Natural killer cell treated with Interleukin-12 subunit alpha and Interleukin-12 subunit beta and Interleukin-15 and Interleukin-18, amount 100 ng/mL, for 72 hours (primary cell): ENCODE data around the gene PARD3. TPM values are rescaled to one million over a fixed set of nuclear protein-coding genes. Genes with fewer than 3 reads are reported as not detected.

Experiments used
- ATAC-seq, 2 donors: fragments of 150-1000 bp; cut with Tn5 transposase in 1 of 2; sonication (Bioruptor Pico), chemical (Tn5 transposase) in 1 of 2; 2 replicates each; pipeline ENCODE4 v1.10.0; 2021
- DNase-seq: peaks from one replicate; pipeline ENCODE4 v3.0.0; 2022; ENCODE audit warnings: low spot score
- H3K27ac Mint-ChIP-seq, 2 donors: 1 replicate in 1 of 2; 2 replicates in 1 of 2; pipeline ENCODE4 v1.8.0; 2022; ENCODE audit warnings: mixed read lengths in 2 of 2, mild to moderate bottlenecking in 1 of 2, moderate library complexity in 1 of 2
- H3K27me3 Mint-ChIP-seq, 2 donors: 1 replicate in 1 of 2; 2 replicates in 1 of 2; pipeline ENCODE4 v1.8.0; 2022; ENCODE audit warnings: mixed read lengths in 2 of 2
- H3K36me3 Mint-ChIP-seq: one replicate; pipeline ENCODE4 v1.8.0; 2022; ENCODE audit warnings: mixed read lengths
- H3K4me1 Mint-ChIP-seq, 2 donors: 1 replicate in 1 of 2; 2 replicates in 1 of 2; pipeline ENCODE4 v1.8.0; 2022; ENCODE audit warnings: low read depth in 2 of 2, mixed read lengths in 2 of 2, mild to moderate bottlenecking in 1 of 2
- H3K4me3 Mint-ChIP-seq: one replicate; pipeline ENCODE4 v1.8.0; 2022; ENCODE audit warnings: mixed read lengths
- H3K9me3 Mint-ChIP-seq: 2 replicates; pipeline ENCODE4 v1.8.0; 2022; ENCODE audit warnings: mixed read lengths
- total RNA-seq, 2 donors: library from RNA; stranded (reverse); gene quantifications; one replicate each; pipeline ENCODE4 v1.2.3, GENCODE V29; 2022

The PARD3 gene
- total RNA-seq, 2 donors from 2014 or later = 0.56 TPM; not detected in 1

GRCh38 chr10:34137201-34137600, 677.9 kb downstream of the PARD3 start:
- H3K27ac Mint-ChIP-seq = no peak overlapping the region
- DNase-seq = no peak
- H3K4me1 Mint-ChIP-seq = no peaks in the 10 kb centered on the region
- no peaks in the 10 kb centered on the region for H3K9me3 Mint-ChIP-seq
- H3K27me3 Mint-ChIP-seq = peaks cover 5 to 14% of the 10 kb centered on the region in 2 donors
- ATAC-seq = no peak
- H3K36me3 Mint-ChIP-seq = no peaks in the 10 kb centered on the region
- H3K4me3 Mint-ChIP-seq = no peak overlapping the region

DNA sequence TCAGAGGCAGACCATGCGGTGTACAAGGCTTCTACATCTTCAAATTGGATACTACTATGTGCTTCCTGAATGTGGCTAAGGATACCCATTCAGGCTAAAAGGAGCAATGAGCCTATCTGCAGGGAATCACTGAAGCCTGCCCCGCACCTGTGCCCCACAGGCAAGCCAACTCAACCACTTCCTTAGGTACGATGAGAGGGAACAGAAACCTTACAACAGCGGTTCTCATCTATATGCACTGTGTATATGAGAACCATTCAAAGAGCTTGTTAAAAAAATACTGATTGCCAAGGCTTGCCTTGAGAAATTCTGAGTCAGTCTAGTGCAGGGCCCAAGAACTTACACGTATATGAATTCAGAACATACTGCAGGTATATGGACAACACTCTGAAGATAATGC, 679.6 kb downstream of the PARD3 start:
- H3K4me3 Mint-ChIP-seq = no peak overlapping the region
- no peaks in the 10 kb centered on the region for H3K36me3 Mint-ChIP-seq
- no peak overlapping the region for H3K27ac Mint-ChIP-seq
- ATAC-seq = no peak
- DNase-seq = no peak
- no peaks in the 10 kb centered on the region for H3K9me3 Mint-ChIP-seq
- H3K27me3 Mint-ChIP-seq = peaks cover 2 to 7% of the 10 kb centered on the region in 2 donors
- H3K4me1 Mint-ChIP-seq = no peaks in the 10 kb centered on the region

GRCh38 chr10:34134602-34135001, 680.5 kb downstream of the PARD3 start:
- no peaks in the 10 kb centered on the region for H3K4me1 Mint-ChIP-seq
- H3K36me3 Mint-ChIP-seq = no peaks in the 10 kb centered on the region

DNA sequence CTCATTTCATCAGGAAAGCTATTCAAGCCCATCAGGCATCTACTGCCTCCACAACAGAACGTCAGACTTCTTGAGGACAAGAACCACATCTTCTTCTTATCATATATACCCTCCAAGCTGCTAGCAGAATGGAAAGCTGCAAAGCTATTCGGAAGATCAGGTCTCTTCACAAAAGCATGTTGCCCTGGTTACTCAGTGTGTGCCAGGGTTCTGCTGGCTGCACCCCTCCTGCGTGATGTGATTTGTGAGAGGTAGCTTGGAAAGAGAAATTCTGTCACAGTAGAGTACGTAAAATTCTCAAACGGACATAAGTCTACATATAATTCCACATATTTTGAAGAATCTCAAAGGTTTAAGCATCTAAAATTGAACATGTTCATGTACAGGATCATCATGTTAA, 681.7 kb downstream of the PARD3 start:
- no peak for ATAC-seq
- Mint-ChIP-seq H3K4me1 (no peaks in the 10 kb centered on the region), H3K9me3 (peaks cover 3% of the 10 kb centered on the region), H3K4me3 (no peak overlapping the region), H3K27ac (no peak overlapping the region), H3K36me3 (no peaks in the 10 kb centered on the region), H3K27me3 (peaks cover 5 to 15% of the 10 kb centered on the region in 2 donors)
- no peak for DNase-seq

More at GRCh38 chr10:34134602-34135001, 680.5 kb downstream of the PARD3 start:
- DNase-seq (no peak), ATAC-seq (no peak)
- Mint-ChIP-seq H3K27me3 (peaks cover 5 to 15% of the 10 kb centered on the region in 2 donors), H3K9me3 (peaks cover 3% of the 10 kb centered on the region), H3K27ac (no peak overlapping the region), H3K4me3 (no peak overlapping the region)

DNA sequence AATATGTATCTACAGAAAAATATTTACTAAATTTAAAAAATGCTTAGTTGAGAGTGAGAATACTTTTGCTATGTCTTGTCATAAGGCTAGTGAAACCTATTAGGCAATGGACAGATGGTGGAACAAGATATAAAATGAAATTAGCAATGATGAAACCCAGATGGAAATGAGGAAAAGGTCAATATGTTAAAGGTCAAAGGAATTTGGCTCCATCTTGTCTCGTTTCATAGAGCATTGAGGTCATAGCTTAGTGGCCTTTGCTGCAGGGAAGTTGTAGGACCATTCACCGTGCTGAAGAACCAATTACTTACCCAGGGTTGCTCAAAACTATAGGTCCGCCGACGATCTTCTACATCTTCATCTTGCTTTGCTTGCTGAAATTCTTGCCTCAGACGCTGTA, 683.9 kb downstream of the PARD3 start:
- peaks cover 5 to 8% of the 10 kb centered on the region in 2 donors for H3K27me3 Mint-ChIP-seq
- H3K4me3 Mint-ChIP-seq = no peak overlapping the region
- no peak for ATAC-seq

DNA sequence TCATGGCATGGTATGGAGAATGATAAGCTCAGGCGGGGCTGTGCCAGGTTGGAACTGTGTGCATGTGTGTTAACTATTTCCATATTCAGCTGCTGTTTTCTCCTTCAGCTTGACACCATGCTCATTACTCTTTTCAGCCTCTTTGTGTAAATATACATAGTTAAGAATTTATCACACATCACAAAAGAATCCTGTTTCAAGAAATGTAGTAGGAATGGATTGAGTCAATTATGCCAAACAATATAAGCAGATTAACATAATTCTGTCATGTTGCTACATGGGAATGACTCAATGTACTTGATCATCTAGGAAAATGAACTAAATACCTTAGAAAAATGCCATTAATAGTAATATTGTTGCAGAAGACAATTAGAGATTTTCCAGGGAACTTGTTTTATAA, 687.4 kb downstream of the PARD3 start:
- no peak for ATAC-seq
- no peaks in the 10 kb centered on the region for H3K36me3 Mint-ChIP-seq
- peaks cover 5 to 8% of the 10 kb centered on the region in 2 donors for H3K27me3 Mint-ChIP-seq
- H3K27ac Mint-ChIP-seq = no peak overlapping the region
- DNase-seq = no peak
- H3K4me3 Mint-ChIP-seq = no peak overlapping the region
- H3K9me3 Mint-ChIP-seq = peaks cover 3% of the 10 kb centered on the region
- H3K4me1 Mint-ChIP-seq = peaks cover 3% of the 10 kb centered on the region in 2 donors

More for the DNA sequence above, 683.9 kb downstream of the PARD3 start:
- Mint-ChIP-seq H3K27ac (no peak overlapping the region), H3K9me3 (peaks cover 3% of the 10 kb centered on the region), H3K4me1 (no peaks in the 10 kb centered on the region), H3K36me3 (no peaks in the 10 kb centered on the region)
- no peak for DNase-seq

DNA sequence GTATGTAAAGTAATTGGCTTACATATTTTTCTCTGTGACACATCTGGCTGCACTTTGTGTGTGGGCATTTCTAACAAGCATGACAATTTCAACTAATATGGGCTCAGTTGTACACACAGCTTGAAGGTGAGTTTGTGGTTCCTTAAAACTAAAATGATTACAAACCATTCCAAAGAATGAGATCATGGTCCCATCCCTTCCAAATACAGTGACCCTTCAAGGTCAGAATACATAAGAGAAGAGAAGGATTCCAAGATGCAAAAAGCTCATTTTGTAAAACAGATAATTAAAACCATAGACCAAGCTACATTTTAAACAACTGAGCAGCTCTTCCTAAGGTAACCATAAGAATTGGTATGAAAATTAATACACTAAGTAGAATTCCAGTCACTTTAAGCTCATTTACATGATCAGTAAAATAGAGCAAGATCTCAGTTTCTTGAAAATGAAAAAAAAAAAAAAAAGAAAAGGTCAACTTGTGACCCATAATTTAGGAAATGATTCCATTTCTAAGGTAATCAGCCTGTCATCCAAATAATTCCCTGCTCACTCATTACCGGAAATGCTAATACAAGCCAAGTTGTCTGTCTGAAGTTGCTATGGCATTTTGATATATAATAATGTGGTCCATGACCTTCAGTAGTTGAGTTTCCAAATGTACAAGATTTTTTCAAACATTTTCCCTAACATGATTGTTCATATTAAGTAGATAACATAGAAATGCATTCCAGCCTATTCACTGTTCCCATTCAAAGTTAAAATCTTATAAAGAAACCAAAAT, 688.5 kb downstream of the PARD3 start:
- Mint-ChIP-seq H3K27me3 (peaks cover 5 to 8% of the 10 kb centered on the region in 2 donors), H3K9me3 (peaks cover 3% of the 10 kb centered on the region), H3K4me3 (no peak overlapping the region), H3K4me1 (peaks cover 13 to 14% of the 10 kb centered on the region in 2 donors), H3K36me3 (no peaks in the 10 kb centered on the region), H3K27ac (no peak overlapping the region)
- no peak for ATAC-seq
- no peak for DNase-seq

DNA sequence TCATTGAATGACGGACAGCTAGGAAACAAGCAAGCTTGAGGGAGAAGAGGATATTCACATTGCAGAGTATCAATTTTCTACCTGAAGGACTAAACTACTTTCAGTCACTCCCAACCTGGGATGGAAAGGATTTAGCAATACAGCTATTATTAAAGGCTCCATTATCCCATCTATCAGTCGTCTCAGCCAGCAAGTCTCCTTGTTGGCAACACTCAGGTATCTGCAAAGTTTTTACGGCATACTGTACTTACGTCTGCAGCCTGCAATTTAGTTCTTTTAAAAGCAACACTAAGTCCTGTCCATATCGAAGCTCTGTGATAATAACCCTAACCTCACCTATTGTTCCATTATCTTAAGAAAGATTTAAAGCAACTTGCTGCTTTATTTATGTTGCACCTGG, 689.4 kb downstream of the PARD3 start:
- peaks cover 19 to 20% of the 10 kb centered on the region in 2 donors for H3K4me1 Mint-ChIP-seq
- H3K4me3 Mint-ChIP-seq = no peak overlapping the region
- DNase-seq (no peak), ATAC-seq (no peak)
- H3K27ac Mint-ChIP-seq = no peak overlapping the region
- peaks cover 3% of the 10 kb centered on the region for H3K9me3 Mint-ChIP-seq
- no peaks in the 10 kb centered on the region for H3K36me3 Mint-ChIP-seq
- H3K27me3 Mint-ChIP-seq = peaks cover 2 to 8% of the 10 kb centered on the region in 2 donors

DNA sequence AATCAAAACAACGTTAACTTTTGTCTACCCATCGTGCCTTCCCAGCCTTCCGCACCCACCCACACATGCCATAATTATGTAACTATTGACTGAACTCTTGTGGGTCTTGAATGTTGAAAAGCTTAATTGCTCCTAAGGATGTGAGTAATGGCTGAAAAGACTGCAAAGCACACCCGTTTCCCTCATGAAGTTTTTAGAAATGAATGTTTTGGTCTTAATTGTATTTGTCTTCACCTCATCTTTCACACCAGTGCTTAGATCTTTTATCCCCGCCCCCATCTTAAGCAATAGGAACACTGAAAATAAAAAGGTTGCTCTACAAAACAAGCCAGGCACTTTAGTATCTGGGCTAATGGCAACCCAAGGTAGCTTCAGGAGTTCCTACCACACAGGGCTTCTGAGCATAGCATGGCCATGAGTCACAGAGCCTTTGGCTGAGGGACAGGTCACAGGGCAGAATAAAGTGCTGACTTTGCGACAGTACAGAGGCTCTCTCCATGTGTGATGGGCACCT, 690.5 kb downstream of the PARD3 start:
- ATAC-seq (peak in 1 of 2 donors; percentile 28), DNase-seq (no peak)
- Mint-ChIP-seq H3K36me3 (no peaks in the 10 kb centered on the region), H3K9me3 (no peaks in the 10 kb centered on the region), H3K4me1 (peaks cover 19 to 20% of the 10 kb centered on the region in 2 donors), H3K27me3 (peaks cover 0 to under 1% of the 10 kb centered on the region in 2 donors), H3K27ac (no peak overlapping the region), H3K4me3 (no peak overlapping the region)

DNA sequence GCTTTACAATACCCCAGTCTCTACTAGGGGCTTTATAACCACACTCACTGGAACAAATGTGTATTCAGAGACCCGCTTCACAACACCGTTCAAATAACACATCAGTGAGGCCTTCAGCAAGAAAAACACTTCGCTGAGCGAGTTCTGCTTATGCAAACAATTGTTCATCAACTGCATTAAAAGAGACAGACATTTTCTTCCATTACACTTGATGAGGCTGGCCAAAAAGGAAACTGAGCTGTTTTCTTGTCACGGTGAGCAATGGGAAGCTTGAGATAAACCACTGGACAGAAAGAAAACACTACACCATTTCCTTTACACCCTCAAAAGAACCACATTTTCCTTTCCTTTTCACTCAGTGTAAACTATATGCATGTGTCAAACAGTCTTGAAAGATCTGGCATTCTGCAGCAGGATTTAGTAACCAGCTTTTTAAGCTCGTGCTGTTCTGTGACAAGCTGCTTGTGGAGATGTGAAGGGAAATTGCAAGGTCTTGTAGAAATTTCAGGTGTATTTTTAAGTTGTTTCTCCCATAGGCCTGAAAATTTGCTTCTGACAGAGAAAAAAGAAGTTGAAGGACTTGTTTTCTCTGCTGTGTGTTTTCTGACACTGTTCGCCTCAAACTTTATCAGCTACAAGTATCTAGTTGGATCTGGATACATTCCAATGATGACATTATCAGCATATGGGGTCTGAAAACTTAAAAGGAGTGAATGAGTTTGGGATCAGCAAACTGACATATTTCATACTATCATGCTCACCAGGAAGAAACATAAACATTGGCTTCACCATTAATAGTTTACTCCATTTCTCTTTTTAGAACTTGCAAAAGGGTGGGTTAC, 693.1 kb downstream of the PARD3 start:
- ATAC-seq = peak; percentile 81 to 84
- H3K4me1 Mint-ChIP-seq = peaks cover 19 to 20% of the 10 kb centered on the region in 2 donors
- H3K9me3 Mint-ChIP-seq = no peaks in the 10 kb centered on the region
- peak overlapping the region in 1 of 2 donors; percentile 48 for H3K27ac Mint-ChIP-seq
- no peaks in the 10 kb centered on the region for H3K36me3 Mint-ChIP-seq
- H3K27me3 Mint-ChIP-seq = no peaks in the 10 kb centered on the region
- DNase-seq = no peak
- peak overlapping the region; percentile 38 for H3K4me3 Mint-ChIP-seq

- peak overlapping the region in 1 of 2 donors; percentile 48 for H3K27ac Mint-ChIP-seq
- ATAC-seq = no peak
Measured at GRCh38 chr10:34121125-34121753, 693.9 kb downstream of the PARD3 start.

GRCh38 chr10:34119456-34119855, 695.6 kb downstream of the PARD3 start:
- H3K27me3 Mint-ChIP-seq = peaks cover 0 to 8% of the 10 kb centered on the region in 2 donors
- no peak overlapping the region for H3K27ac Mint-ChIP-seq
- DNase-seq (no peak), ATAC-seq (no peak)
- H3K9me3 Mint-ChIP-seq = no peaks in the 10 kb centered on the region
- no peak overlapping the region for H3K4me3 Mint-ChIP-seq
- H3K36me3 Mint-ChIP-seq = no peaks in the 10 kb centered on the region
- H3K4me1 Mint-ChIP-seq = peaks cover 19 to 20% of the 10 kb centered on the region in 2 donors

More at GRCh38 chr10:34121125-34121753, 693.9 kb downstream of the PARD3 start:
- Mint-ChIP-seq H3K4me1 (peaks cover 19 to 20% of the 10 kb centered on the region in 2 donors), H3K36me3 (no peaks in the 10 kb centered on the region), H3K4me3 (peak overlapping the region; percentile 38), H3K27me3 (no peaks in the 10 kb centered on the region), H3K9me3 (no peaks in the 10 kb centered on the region)
- DNase-seq = no peak

DNA sequence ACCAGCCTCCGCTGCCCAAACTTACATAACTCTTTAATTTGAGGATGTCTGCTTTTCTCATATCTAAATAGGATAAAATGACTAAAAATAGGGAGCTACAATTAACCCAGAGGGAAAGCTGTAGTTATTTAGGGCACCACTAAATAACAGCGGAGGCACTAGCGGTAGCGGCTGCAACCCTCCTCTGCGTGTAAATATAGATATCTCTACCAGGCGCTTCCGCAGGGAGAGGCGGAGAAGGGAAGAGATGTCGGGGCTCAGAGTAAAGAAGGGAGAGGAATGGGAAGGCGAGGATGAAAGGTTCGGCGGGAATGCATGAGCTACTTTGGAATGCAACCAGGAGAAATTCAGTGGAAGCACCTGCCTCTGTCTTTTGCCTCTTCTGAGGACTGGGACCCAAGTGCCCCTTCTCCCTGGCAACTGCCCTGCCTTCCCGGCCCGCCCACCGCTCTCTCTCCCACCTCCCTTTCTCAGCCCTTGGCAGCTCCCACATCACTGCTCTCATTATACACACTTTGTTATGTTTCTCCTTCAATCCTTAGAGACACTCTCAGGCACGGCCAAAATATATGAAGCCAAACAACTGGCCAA, 698.3 kb downstream of the PARD3 start:
- Mint-ChIP-seq H3K27me3 (peaks cover 3 to 8% of the 10 kb centered on the region in 2 donors), H3K36me3 (no peaks in the 10 kb centered on the region), H3K9me3 (no peaks in the 10 kb centered on the region), H3K4me1 (peaks cover 8% of the 10 kb centered on the region in 2 donors), H3K27ac (no peak overlapping the region), H3K4me3 (no peak overlapping the region)
- ATAC-seq (no peak), DNase-seq (no peak)
